WI38 (cell line): ENCODE results near the gene NAV2.
"Not testable (repeated sequence)": the region's sequence is repeated elsewhere in the genome, so short reads cannot be mapped to it uniquely, and the experiment has no call there.

Source experiments
- H3K4me3 ChIP-seq: 2 replicates; pipeline ENCODE4 v1.5.1; 2011; ENCODE audit warnings: low read depth, mild to moderate bottlenecking, control low read depth, low read length
- TF ChIP-seq, protein P1 (sequence below): IDR thresholded peaks from 2 replicates; pipeline ENCODE4 v1.5.1; 2012; ENCODE audit warnings: low read depth, mild to moderate bottlenecking, control low read depth, low read length

The NAV2 gene

GRCh38 chr11:19921976-19922688 lies 209.5 kb downstream of the NAV2 start:
- TF ChIP-seq, protein P1, sequence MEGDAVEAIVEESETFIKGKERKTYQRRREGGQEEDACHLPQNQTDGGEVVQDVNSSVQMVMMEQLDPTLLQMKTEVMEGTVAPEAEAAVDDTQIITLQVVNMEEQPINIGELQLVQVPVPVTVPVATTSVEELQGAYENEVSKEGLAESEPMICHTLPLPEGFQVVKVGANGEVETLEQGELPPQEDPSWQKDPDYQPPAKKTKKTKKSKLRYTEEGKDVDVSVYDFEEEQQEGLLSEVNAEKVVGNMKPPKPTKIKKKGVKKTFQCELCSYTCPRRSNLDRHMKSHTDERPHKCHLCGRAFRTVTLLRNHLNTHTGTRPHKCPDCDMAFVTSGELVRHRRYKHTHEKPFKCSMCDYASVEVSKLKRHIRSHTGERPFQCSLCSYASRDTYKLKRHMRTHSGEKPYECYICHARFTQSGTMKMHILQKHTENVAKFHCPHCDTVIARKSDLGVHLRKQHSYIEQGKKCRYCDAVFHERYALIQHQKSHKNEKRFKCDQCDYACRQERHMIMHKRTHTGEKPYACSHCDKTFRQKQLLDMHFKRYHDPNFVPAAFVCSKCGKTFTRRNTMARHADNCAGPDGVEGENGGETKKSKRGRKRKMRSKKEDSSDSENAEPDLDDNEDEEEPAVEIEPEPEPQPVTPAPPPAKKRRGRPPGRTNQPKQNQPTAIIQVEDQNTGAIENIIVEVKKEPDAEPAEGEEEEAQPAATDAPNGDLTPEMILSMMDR: no peak
- no peak overlapping the region for H3K4me3 ChIP-seq

- TF ChIP-seq, protein P1: no peak
Observed at GRCh38 chr11:19922689-19923035, 210.0 kb downstream of the NAV2 start.

GRCh38 chr11:19923626-19924025 lies 211.0 kb downstream of the NAV2 start:
- TF ChIP-seq, protein P1: no peak
- no peak overlapping the region for H3K4me3 ChIP-seq

More at GRCh38 chr11:19922689-19923035, 210.0 kb downstream of the NAV2 start:
- H3K4me3 ChIP-seq: no peak overlapping the region

DNA sequence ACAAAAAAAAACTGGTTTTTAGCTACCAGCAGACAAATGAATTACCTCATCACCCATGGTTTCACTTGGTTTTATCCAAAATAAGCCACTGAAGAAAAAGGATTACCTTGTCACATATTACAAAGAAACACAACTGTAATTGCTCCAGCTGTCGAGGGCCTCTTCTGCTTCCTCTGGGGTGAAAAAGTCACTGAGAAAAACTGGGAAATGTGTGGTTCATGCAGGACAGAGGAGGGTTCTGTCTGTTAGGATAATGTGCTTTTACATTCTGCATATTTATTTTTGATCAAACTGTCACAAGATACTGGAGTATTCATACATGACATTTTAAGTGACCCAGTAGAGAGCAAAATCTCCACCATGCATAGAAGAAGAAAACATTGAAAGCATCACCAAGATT lies 211.7 kb downstream of the NAV2 start:
- H3K4me3 ChIP-seq: no peak overlapping the region
- TF ChIP-seq, protein P1: no peak

DNA sequence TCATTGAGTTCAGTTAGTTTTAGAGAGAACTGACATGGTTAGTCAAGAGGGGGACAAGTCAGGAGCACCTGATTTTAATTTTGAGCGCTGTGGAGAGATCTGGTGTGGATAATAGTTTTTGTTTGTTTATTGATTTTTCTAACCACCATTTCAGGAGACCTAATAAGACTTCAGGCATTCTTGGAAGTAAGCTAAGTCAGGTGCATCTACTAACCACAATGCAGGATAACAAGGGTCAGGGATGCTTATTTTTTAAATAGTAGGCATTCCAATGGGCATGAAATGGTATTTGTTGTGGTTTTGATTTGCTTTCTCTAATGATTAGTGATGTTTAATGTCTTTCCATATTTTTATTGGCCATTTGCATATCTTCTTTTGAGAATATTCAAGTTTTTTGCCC lies 212.1 kb downstream of the NAV2 start:
- no peak overlapping the region for H3K4me3 ChIP-seq
- TF ChIP-seq, protein P1: no peak

DNA sequence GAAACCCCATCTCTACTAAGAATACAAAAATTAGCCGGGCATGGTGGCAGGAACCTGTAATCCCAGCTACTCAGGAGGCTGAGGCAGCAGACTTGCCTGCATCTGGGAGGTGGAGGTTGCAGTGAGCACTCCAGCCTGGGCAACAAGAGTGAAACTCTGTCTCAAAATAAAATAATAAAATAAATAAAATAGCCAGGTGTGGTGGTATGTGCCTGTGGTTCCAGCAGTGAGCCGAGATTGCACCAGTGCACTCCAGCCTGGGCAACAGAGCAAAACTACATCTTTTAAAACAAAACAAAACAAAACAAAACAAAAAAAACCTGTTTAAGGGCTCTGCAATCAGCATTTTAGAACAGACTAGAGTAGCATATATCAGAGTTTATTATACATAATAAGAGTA lies 214.8 kb downstream of the NAV2 start:
- not testable (repeated sequence) for H3K4me3 ChIP-seq

GRCh38 chr11:19929147-19929546 lies 216.5 kb downstream of the NAV2 start:
- no peak overlapping the region for H3K4me3 ChIP-seq
- TF ChIP-seq, protein P1: no peak

- H3K4me3 ChIP-seq: no peak overlapping the region
- TF ChIP-seq, protein P1: no peak
Observed at GRCh38 chr11:19929655-19930054, 217.0 kb downstream of the NAV2 start.
